Dermis microvascular lymphatic vessel endothelial cell (primary cell): ENCODE measurements around the gene NUP214. TPM values are rescaled to one million over a fixed set of nuclear protein-coding genes. Genes with fewer than 3 reads are reported as not detected.
A peak's percentile ranks its signal among the peaks of the same experiment; 100 is the strongest.

Source experiments
- DNase-seq, 2 donors: peaks; one replicate each; pipeline versions ENCODE4 v3.0.0 to v3.0.0-alpha.2; 2010; ENCODE audit warnings: low read depth in 2 of 2
- total RNA-seq: library from RNA; depleted of rRNA; stranded (reverse); fragments of >200 nt; gene quantifications from 2 replicates; pipeline ENCODE4 v1.2.1, GENCODE V29; 2014

Gene NUP214
- total RNA-seq, 1 donor from 2014 or later = 7.6 TPM

DNA sequence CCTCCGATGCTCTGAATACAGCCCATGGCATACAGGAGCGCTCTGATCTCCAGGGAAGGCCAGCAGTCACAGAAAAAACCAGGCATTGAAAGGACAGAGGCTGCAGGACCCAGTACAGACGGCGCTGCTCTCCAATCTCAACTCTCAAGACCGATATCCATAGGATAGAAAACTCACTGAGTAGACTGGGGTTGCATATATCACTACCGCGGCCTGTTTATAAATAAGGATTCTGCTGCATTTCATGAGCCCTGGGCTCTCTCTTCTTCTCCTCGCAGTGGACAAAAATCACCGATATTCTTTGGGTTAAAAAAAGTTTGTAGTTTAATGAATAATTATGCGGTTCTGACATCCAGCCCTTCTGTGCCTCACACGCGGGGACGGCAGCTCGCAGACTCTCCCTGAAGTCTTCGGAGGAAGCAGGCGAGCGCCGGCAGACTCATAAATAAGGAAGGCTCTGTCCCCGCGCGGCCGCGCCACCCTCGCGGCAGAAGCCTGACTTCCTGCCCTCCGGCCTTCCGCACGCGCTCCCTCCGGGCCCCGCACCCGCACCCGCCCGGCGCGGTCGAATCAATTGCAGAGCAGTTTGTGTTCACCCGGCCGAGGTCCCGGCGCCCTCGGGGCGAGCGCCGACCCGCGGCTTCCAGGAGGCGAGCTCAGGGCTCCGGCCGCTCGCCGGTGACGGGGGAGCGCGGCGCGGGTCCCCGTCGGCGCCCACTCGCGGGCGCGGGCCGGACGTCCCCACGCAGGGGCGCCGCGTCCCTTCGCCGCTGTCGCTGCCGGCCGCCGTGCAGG, 150.9 kb downstream of the NUP214 start, which contains the start of gene FAM78A:
Gene FAM78A, minus strand, starts transcription at position 417 of the 795 bp plus-strand sequence. Its CDS starts 331 bp downstream, at position 86.
- DNase-seq = peak in 1 of 2 donors; percentile 52

DNA sequence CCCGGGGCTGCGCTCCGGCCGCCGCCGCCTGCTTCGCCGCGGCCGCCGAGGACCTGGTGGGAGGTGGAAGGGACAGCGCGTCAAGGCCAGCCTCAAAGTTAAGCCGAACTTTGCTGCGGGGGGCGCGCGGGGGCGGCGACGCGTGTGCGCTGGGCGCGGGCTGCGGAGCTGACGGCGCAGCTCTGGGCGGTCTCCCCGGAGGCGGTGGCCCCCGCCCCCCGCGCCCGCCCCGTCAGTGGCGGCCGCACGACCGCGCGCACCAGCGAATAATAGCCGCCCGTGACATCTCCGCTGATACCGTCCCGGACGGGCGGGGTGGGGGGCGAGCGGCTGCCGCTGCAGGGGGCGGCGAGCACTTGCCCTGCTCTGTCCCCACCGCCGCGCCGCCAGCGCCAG, 151.5 kb downstream of the NUP214 start:
- DNase-seq = peak in 1 of 2 donors; percentile 32

DNA sequence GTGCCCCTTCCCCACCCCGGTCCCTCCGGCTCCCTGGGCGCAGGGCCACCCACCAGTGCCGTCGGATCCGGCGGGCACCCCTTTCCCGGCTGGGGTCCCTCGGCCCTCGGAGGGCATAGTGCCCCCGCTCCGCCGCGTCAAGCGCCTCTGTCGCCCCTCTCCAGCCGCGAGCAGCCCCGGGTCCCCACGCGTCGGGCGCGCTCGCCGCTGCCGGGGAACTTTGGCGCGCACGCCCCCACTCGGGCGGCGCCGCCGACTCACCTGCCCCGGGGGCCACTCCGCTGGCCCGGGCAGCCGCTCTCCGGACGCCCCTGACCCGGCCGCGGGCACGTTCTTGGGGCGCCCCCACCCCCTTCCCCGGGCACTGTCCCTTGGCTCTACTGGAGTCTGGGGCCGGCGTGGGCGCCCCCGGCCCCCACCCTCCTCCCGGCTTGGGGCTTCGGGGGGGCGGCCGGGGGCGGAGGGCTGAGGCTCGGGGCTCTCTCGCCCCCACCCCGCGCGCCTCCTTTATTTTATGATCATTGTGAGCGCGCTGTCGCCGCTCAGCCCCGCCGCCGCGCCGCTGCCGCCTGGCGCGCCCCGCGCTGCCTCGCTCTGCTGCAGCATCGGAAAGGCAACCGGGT, 152.0 kb downstream of the NUP214 start:
- DNase-seq = no peak

DNA sequence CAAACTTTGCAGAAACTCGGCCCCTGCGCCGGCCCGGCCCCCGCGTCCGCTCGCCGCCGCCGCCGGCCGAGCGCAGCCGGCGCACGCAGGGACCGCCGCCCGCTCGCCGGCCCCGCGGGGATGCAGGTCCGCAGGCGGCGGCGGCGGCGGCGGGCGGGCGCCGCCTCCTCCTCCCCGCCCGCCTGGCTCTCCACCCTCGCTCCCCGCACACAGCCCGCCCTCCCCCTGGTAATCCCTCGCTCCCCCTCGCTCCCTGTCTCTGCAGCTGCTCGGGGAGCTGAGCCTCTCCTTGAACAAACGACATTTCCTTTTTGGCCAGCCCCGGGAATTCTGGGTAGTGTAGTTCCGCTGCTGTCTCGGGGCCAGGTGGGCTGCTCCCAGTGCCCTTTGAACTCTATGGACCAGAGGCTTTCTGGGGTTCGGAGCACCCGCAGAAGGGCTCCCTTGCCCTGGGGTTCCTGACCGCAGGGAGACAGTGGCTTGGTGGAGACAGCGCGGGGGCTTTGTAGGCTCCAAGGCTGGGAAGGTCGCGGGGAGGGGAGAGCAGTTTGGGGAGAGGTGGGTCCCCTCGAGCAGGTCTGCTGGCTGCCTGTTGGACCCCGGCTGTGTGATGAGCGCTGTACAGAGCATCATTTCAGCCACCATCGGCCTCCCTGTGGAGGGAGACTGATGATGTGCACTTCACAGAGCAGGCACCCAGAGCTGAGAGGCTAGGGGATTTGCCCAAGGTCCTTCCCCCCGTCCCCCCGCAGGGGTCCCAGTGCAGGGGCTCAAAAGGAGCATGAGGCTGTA, 152.7 kb downstream of the NUP214 start:
- DNase-seq = peak; percentile 67 to 89

DNA sequence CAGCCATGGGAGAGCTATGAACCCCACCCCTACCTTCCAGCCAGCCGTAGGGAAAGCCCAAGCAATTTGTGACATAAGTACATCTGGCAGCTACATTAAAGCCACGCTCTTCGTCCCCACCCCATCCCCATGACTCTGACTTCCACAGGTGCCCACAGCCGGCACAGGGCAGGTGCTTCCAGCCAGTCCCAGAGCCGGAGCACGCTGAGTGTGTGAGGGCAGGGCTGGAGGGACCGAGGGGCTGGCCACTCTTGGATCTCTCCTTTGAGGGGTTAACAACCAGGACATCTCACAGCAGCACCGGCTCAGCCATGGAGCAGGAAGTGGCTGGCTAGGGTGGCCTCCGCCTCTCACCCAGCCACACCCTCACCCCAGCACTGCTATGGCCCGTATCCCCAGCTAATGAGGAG, 153.3 kb downstream of the NUP214 start:
- no peak for DNase-seq

DNA sequence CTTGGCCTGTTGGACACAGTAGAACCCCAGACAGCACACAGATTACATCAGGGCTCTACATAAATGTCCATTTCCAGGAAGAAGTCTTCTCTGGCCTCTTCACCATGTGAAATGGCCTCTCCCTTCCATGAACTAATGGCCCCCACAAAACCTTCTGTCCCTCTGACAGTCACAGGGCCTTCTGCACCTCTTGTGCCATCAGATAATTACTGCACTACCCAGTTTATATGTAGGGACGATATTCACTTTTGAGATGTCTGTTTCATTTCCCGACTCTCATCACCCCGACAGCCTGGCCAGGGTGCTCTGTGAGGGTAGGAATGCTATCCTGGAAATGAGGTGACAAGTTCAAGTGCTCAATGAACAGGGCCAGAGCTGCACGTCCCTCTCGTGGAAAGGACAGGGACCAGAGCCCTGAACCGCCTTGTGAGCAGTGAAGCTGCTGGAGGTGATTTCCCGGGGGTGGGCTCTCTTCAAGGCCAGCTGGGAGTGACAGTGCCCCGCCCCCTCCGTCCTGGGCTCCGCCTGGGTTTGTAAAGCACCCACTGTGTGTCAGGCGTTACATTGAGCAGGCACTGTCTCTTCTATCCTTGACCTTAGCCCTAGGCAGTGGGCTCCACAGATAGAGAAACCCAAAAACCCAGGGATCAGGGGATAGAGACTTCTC, 153.9 kb downstream of the NUP214 start:
- DNase-seq = no peak

DNA sequence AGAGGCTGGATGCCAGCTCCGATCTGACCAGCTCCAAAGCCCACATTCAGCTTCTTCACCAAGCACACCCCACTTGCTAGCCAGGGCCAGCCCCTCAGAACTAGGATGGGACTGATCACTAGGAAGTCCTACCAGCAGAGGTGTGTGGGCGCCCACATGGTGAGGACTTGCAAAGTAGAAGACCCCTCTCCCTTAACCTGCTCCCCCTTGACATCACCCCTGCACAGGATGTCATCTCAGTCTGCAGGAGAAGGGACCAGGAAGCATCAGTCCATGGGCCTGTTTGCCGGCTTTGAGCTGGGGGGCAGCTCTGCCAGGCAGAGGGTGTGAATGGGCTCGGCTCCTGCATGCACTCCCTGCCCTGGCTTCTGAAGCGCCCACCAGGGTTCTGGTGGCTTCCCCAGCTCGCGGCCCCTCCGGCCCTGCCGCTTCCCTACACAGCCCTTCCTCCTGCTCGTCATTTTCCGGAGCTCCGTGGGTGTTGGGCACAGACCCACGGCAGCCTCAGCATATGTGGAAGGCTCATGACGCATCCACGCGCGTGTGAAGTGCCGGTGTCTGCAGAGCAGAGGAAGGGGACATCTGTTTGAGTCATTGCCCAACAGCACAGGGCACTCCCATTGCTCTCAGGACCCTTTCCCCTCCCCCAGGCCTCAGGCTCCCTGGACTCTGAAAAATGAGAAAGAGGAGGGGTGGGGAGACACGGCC, 154.6 kb downstream of the NUP214 start:
- DNase-seq = no peak

DNA sequence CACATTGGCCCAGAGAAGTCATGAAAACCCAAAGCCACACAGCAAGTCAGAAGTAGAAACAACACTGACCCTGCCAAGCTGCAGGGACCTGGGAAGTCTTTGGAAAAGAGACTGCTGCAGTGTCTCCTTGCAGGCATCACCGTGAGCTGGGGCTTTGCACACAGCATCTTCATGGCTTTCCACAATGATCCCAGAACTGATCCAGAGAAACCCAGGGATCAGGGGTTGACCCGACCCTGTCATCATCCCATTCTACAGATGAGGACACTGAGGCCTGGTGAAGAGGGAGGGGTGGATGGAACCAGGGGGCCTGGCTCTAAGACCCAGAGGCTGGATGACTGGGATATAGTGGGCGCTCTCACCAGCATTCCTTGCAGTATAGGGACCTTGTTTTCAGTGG, 155.3 kb downstream of the NUP214 start:
- no peak for DNase-seq

DNA sequence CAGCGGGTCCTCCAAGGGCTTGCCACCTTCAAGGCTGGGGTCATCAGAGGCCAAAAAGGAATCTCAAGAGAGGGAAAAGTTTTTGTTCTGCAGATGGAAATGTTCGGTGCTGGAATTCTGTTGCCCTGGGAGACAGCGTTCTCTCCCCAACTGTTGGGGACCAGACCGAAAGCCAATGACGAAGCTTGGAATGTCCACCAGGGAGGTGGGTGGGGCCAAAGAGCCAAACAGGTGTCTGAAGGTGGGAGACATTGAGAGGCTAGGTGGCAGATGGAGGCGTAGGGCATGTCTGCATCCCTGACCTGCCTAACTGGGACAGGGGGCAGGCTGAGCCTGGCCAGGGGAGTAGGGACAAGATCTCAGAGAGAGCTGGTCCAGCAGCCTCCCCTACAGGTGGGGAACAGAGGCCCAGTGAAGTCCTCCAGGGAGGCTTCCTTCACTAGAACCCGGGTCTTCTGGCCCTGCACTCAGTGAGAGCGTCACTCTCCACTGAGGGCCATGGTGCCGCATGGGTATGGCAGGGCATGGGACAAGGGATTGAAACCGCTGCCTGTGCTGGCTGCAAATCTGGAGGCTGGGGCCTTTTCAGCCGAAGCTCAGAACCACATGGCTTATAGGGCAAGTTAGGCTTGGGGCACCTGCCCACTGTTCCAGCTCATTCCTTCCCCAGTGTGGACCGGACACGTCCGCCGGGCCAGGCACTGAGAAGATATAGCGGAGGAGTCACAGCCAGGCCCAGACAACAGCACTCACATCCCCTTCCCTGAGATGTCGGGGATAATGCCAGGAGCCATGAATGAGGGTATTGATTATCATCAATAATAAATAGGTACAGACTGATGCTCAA, 156.0 kb downstream of the NUP214 start:
- DNase-seq = no peak

DNA sequence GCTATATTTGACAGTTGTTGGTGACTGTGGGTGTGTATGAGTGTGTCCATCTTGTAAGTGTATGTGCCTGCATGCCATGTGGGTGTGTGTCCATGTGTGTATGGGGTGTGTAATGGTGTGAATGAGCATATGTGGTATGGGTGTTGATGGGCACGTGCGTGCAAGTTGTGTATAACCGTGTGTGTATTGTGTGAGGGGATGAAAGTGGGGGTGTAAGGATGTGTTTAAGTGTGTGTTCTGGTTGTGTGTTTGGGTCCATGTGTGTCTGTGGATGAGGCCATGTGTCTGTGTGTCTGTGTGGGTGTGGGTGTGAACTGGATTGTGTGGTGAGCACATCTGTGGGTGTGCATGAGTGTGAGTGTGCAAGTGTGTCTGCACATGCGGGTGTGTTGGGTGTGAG, 156.8 kb downstream of the NUP214 start:
- no peak for DNase-seq

DNA sequence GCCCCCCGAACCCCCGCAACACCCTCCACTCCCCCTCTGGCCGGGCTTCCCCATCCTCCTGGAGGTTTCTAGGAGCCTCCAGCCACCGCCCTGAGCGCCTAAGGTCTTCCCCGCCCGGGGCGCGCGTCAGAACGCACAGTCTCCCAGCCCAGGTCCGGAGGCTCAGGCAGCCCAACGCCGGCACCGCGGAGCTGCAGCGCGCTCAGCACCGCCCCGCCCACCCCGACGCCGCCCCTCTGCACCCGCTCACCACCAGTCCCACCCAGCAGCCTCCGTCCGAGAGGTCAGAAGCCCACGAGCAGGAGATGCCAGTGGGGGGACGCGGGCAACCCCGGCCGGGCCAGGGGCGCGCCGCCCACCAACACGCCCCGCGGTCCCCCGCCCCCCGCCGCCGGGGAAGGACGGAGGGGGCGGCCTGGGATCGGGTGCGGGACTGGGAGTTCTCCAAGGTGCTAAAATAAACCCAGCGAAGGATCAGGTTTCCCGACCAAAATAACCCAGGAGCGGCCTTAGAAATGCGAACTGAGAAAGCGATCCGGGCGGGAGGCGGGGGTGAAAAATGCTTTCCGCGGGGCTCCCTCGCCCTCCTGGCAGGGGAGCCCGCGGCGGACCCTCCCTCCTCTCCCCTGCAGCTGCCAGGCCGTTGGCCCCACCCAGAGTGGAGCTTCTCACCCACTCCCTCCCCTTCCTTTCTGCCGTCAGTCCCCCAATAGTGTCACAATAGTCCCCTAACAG, 157.5 kb downstream of the NUP214 start:
- peak in 1 of 2 donors; percentile 32 for DNase-seq

Other genes starting within 250 kb of the NUP214 start
- gene QRFP, start 228.8 kb upstream of the NUP214 start, total RNA-seq = not detected in 2 replicates
- under 0.01 TPM in 1 of 2 replicates, not detected in the other for gene FIBCD1, start 186.3 kb upstream of the NUP214 start, total RNA-seq
- gene LAMC3, start 116.4 kb upstream of the NUP214 start, total RNA-seq = 1.2 and 5.1 TPM in 2 replicates
- 1.6 and 2.4 TPM in 2 replicates for gene AIF1L, start 29.1 kb upstream of the NUP214 start, total RNA-seq
- gene FAM78A, start 150.9 kb downstream of the NUP214 start, total RNA-seq = 3.3 and 4.0 TPM in 2 replicates
- gene PLPP7, start 164.1 kb downstream of the NUP214 start, total RNA-seq = 1.9 and 2.3 TPM in 2 replicates